ENCODE data around the gene TRPM3.

GRCh38 chr9:70668751-70669150 lies 452.7 kb downstream of the TRPM3 start:
- TF ChIP-seq CTCF (IDR thresholded peaks at IDR 0.05; ENCODE audit: low read depth, low read length) (no peak), POLR2A (IDR thresholded peaks at IDR 0.05; ENCODE audit: extremely low read depth, insufficient read length) (no peak), MYC (IDR thresholded peaks at IDR 0.05; ENCODE audit: low read depth, low read length) (no peak)
- TF ChIP-seq, protein P1, sequence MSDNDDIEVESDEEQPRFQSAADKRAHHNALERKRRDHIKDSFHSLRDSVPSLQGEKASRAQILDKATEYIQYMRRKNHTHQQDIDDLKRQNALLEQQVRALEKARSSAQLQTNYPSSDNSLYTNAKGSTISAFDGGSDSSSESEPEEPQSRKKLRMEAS (IDR thresholded peaks at IDR 0.05; ENCODE audit: low read depth, low read length), result no peak
